Jurkat, Clone E6-1 (cell line): ENCODE measurements around the gene EXOC6B.

Experiments
- DNase-seq: peaks from one replicate; pipeline ENCODE4 v3.0.0-alpha.2; 2011; ENCODE audit warnings: low read depth, low spot score
- H3K4me3 ChIP-seq: 2 replicates; pipeline ENCODE4 v1.5.1; 2011; ENCODE audit warnings: mild to moderate bottlenecking, low read length, control low read depth, moderate library complexity

Gene EXOC6B

GRCh38 chr2:72754628-72755320, 71.1 kb downstream of the EXOC6B start:
- no peak overlapping the region for H3K4me3 ChIP-seq
- DNase-seq, result no peak

DNA sequence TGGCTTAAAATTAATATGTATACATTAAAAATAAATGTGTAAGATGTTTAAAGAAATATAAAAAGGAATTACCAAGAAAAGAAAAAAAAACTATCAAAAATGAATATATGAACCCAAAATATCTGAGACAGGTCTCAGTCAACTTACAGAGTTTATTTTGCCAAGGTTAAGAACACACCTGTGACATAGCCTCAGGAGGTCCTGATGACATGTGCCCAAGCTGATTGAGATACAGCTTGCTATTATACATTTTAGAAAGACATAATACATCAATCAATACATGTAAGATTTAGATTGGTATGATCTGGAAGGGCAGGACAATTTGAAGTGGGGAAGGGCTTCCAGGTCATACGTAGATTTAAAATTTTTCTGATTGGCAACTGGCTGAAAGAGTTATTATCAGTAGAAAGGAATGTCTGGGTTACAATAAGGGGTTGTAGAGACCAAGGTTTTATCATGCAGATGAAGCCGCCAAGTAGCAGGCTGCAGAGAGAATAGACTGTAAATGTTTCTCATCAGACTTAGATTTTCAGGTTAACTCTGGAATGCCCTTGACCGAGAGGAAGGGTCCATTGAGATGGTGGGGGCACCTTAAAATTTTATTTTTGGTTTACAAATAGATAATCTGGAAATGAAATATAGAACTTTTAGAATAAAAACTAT, 74.7 kb downstream of the EXOC6B start:
- no peak for DNase-seq
- H3K4me3 ChIP-seq, result no peak overlapping the region

DNA sequence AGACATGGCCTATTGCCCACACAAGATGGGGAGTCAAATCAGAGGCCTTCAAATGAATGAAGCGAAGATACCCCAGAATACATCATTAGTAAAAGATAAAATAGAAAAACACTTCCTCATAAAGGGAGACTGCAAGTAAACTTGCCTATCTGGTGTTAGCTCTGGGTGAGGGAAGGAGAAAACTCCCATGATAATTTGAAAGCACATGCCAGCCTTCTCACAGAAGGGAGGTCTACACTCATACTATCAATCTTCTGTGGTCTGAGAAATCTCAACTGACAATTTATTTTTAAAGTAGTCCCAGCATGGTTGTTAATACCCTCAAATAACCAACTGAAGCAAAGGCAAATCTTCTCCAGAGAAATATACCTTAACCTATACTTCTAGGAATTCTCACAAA, 75.4 kb downstream of the EXOC6B start:
- no peak for DNase-seq
- H3K4me3 ChIP-seq, result no peak overlapping the region

DNA sequence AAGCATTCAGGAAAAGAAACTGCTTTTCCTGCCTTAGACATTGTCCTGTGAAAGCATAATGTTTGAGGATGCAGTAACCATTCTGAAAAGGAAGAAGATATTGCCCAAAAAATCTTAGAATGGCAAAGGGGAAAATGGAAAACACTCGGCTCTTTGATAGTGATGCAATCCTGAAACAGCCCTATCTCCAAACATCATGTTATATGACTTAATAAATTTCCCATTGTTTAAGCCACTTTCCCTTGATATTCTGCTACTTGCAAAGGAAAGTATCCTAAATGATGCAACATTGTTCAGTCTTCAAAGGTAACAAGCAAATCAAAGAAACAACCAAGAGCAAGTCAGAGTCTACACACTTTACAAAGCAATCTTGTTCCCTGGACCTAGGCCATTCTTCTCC, 78.5 kb downstream of the EXOC6B start:
- no peak overlapping the region for H3K4me3 ChIP-seq
- no peak for DNase-seq

GRCh38 chr2:72745679-72746368, 80.0 kb downstream of the EXOC6B start:
- no peak overlapping the region for H3K4me3 ChIP-seq
- peak; percentile 62 for DNase-seq

- DNase-seq, result no peak
- H3K4me3 ChIP-seq, result no peak overlapping the region
Measured at GRCh38 chr2:72744049-72744448, 81.8 kb downstream of the EXOC6B start.

- H3K4me3 ChIP-seq, result no peak overlapping the region
- DNase-seq, result no peak
Measured at GRCh38 chr2:72743481-72743880, 82.4 kb downstream of the EXOC6B start.

DNA sequence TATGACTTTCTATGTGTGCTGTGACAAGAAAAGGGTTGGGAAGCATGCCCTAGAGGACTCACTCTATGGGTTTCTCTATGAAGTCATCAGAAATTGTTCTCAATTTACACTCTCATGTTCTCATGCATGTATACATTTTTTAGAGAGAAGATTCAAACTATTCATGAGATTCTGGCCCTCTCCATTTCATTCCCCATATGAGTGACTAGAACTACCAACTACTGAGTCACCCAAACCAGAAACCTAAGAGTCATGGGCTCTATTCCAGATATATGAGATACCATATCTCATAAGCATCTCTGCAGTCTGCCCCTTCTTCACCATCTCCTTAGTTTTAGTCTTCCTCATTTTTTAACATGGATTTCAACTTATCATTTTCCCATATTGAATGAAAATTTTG, 87.7 kb downstream of the EXOC6B start:
- H3K4me3 ChIP-seq, result no peak overlapping the region
- DNase-seq, result no peak

DNA sequence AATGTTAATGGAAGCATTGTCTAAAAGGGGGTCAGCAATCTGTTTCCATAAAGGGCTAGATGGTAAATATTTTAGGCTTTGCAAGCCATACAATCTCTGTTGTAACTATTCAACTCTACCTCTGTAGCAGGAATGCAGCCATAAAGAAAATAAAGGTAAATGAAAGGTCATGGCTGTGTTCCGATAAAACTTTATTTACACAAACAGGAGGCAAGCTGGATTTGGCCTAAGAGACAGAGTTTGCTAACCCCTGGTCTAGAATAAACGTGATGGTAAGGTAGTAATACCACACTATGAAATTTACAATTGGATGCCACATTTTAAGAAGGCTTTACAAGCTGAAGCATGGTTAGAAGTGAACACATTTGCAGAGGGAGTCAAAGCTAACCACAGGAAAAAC, 91.4 kb downstream of the EXOC6B start:
- no peak overlapping the region for H3K4me3 ChIP-seq

DNA sequence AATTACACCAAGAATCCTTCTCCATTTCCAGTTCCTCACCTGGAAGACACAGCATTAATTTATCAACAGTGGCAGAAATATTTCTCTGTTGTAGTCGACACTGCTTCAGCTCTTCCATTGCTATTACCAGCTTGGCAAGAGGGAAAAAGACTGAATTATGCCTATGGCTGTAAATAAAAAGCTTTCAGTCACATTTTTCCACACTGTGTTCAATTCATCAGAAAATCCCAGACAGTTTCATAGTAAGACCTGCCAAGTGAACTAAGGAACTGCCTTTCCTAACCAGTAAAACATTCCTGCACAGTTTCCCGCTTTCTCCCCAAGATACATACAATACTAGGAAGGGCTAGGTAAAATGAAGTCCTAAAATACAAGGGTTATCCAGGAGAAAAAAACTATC, 94.7 kb downstream of the EXOC6B start:
- no peak overlapping the region for H3K4me3 ChIP-seq
- no peak for DNase-seq

More for the DNA sequence above, 91.4 kb downstream of the EXOC6B start:
- no peak for DNase-seq

DNA sequence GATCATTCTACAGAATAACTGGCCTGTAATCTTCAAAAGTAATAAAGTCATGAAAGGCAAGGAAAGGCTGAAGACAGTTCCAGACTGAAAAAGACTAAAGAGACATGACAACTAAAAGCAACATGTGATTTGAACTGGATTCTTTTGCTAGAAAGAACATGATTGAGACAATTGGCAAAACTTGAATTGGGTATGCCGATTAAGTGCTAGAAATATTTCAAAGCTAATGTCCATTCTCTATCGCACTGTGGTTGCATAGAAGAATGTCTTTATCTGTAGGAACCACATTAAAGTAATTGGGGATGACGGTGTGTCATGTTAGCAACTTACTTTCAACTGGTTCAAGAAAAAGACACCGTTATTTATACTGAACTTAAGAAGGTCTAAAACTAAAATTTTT, 98.5 kb downstream of the EXOC6B start:
- H3K4me3 ChIP-seq, result no peak overlapping the region
- no peak for DNase-seq

- no peak for DNase-seq
- no peak overlapping the region for H3K4me3 ChIP-seq
Measured at GRCh38 chr2:72723769-72724370, 102.0 kb downstream of the EXOC6B start.

DNA sequence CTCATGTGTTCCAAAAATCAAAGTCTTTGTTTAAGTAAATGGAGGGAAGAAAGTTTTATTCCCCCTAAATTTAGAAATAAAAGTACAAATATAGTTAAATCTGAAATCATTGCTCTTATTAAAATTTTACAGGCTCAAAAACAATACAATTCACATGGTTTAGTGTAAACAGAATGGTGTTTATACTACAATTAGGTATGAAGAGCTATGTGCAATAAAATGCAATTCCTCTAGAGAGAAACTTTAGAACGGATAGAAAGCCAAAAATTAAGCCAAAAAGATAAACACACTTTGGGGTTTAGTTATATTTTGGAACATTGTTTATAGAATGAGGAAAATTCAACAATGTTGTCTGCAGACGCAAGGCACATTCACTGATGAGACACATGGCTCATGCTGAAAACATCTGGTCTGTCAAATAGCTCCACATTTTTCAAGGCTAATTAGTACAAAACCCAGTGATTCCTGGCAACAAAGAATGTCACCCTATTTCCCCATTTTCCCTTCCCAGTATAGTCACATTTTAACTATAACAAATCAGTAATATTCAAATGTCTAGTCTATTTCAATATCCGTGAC, 103.3 kb downstream of the EXOC6B start:
- DNase-seq, result no peak
- H3K4me3 ChIP-seq, result no peak overlapping the region

DNA sequence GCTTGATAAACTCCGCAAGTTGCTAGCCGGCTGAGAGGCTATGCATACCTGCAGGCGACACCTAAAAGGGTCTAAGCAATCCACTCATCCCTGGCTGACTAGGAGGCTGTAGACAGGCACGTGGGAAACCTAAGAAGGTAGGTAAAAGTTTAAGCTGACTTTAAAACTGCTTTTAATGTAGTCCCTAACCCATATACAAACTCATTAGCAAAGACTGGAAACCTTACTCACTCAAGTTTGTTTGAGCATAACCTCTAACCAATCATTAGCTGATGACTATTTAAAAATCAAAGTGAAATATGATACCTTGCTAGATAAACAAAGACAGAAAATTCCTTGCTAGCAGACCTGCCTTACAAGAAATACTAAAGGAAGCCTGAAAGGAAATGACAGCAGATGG, 106.4 kb downstream of the EXOC6B start:
- H3K4me3 ChIP-seq, result no peak overlapping the region
- no peak for DNase-seq

DNA sequence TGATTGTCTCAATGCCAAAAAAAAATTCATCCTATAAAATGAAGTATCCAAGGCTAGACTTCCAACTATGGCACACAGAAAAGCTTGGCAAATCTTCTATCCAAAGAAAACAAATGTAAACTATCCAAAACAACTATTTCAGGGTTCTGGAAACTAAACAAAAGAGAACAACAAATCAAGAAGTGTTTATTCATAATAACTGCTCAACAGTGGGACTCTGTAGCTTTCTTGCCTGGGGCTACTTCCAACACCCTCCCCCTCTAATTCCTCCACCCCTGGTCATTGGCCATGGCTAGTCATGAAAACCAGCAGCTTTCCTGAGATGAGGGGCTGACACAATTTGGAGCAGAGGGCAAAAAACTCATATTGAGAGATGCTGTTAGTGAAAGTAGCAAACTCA, 107.0 kb downstream of the EXOC6B start:
- DNase-seq, result no peak
- no peak overlapping the region for H3K4me3 ChIP-seq

- H3K4me3 ChIP-seq, result no peak overlapping the region
- DNase-seq, result no peak
Measured at GRCh38 chr2:72716601-72717000, 109.2 kb downstream of the EXOC6B start.

- DNase-seq, result no peak
Measured at GRCh38 chr2:72713857-72714256, 112.0 kb downstream of the EXOC6B start.

DNA sequence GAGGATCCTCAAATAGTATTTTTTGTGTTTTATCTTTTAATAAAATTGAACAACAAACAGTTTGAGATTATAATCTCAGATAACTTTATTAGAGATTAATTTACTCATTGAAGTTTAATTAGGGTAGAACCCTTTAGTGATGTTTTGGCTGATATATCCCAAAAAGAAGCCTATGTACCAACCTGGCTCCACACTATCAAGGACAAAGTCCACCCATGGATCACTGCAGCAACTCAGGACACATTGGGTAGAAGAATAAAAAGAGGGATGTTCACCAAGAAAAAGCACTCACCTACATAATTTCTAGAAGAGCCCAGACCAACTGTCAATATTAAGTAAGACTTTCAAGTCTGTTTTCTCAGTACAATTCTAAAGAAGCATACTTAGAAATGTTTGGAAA, 112.9 kb downstream of the EXOC6B start:
- no peak for DNase-seq
- no peak overlapping the region for H3K4me3 ChIP-seq

More at GRCh38 chr2:72713857-72714256, 112.0 kb downstream of the EXOC6B start:
- no peak overlapping the region for H3K4me3 ChIP-seq

- DNase-seq, result no peak
- no peak overlapping the region for H3K4me3 ChIP-seq
Measured at GRCh38 chr2:72712304-72712703, 113.5 kb downstream of the EXOC6B start.
